PC-3 (cell line): ENCODE results near the gene DLG2.

Experiments
- EZH2phosphoT487 ChIP-seq: fragments of 300-600 bp; sonication (generic); IDR thresholded peaks from 2 replicates; pipeline ENCODE4 v1.6.1; 2018; ENCODE audit warnings: mild to moderate bottlenecking, antibody characterized with exemption, low read length, borderline replicate concordance
- TF ChIP-seq, protein P1 (sequence below): fragments of 300-600 bp; sonication (generic); conservative IDR thresholded peaks from 2 replicates; pipeline ENCODE4 v1.5.1; 2017; ENCODE audit warnings: antibody characterized with exemption, low read depth, mild to moderate bottlenecking, low read length

DNA sequence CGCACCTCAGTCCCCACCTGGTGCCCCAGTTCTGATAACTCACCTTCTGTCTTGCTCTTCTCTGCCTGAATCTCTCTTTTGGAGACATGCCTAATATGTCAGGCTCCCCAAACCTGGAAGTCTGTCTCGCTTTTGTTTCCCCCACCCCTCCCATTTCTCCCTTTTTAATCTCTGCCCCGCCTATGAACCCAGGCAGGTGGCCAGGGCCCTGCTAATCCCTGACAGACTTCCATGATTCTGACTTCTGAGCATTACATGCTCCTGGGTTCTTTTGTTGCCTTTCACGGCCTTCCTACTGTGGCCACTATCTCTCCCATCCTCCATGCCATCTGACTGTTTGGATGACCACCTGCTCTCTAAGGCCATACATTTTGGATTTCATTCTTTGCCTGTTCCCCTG is 1220.1 kb downstream of the DLG2 start:
- TF ChIP-seq, protein P1, sequence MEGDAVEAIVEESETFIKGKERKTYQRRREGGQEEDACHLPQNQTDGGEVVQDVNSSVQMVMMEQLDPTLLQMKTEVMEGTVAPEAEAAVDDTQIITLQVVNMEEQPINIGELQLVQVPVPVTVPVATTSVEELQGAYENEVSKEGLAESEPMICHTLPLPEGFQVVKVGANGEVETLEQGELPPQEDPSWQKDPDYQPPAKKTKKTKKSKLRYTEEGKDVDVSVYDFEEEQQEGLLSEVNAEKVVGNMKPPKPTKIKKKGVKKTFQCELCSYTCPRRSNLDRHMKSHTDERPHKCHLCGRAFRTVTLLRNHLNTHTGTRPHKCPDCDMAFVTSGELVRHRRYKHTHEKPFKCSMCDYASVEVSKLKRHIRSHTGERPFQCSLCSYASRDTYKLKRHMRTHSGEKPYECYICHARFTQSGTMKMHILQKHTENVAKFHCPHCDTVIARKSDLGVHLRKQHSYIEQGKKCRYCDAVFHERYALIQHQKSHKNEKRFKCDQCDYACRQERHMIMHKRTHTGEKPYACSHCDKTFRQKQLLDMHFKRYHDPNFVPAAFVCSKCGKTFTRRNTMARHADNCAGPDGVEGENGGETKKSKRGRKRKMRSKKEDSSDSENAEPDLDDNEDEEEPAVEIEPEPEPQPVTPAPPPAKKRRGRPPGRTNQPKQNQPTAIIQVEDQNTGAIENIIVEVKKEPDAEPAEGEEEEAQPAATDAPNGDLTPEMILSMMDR, result no peak
- no peak for TF ChIP-seq EZH2phosphoT487
